ENCODE results near the gene OR2A12.
A peak's percentile ranks its signal among the peaks of the same experiment; 100 is the strongest.
"Not testable (repeated sequence)": the region's sequence is repeated elsewhere in the genome, so short reads cannot be mapped to it uniquely, and the experiment has no call there.

Gene OR2A12

DNA sequence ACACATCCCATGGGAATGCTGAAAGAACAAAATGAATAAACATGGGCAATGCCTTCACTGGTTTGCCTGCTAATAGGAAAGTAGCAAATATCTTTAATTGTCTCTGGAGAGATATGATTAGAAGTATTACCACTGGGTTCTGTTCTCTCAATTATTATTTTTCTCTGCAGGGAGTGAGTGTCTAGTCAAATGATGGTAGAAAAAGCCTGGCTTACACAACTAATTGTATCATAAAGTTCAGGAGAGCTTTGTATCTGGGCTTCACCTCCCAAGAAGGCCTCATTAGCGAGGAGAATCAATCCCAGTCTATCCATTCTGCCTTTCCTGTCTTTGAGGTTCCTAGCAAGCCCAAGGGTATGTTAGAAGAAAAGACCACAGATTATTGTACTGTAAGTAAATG, 36.8 kb downstream of the OR2A12 start, which contains the start of gene OR2A14:
OR2A14 (plus strand) TSS at position 301 of the 400 bp plus-strand sequence. CDS start 5,937 bp downstream, outside the sequence.
- no peak for DNase-seq

- peak; percentile 40 to 49 for DNase-seq
These were observed 41.7 kb downstream of the OR2A12 start for GRCh38 chr7:144127714-144128334.

GRCh38 chr7:144129601-144130000, 43.5 kb downstream of the OR2A12 start:
- not testable (repeated sequence) for DNase-seq

GRCh38 chr7:144130730-144131129, 44.7 kb downstream of the OR2A12 start:
- DNase-seq, result no peak

DNA sequence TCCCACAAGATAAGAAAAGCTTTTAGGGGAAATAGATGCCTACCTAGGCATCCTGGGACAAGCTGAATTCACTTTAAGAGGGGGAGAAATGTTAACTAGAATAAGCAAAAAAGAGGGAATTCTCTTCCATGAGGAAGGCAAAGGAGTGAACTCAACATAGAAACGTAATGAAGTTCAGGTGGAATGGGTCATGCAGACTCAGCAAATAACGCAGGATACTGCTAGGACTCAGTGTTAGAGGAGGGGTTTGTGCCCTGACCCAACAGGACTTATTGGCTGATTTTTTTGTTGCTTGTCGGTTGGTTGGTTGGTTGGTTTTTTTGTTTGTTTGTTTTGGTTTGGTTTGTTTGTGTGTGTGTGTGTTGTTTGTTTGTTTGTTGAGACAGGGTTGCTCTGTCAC, 46.2 kb downstream of the OR2A12 start:
- DNase-seq, result no peak

GRCh38 chr7:144133307-144133706, 47.2 kb downstream of the OR2A12 start:
- no peak for DNase-seq

DNA sequence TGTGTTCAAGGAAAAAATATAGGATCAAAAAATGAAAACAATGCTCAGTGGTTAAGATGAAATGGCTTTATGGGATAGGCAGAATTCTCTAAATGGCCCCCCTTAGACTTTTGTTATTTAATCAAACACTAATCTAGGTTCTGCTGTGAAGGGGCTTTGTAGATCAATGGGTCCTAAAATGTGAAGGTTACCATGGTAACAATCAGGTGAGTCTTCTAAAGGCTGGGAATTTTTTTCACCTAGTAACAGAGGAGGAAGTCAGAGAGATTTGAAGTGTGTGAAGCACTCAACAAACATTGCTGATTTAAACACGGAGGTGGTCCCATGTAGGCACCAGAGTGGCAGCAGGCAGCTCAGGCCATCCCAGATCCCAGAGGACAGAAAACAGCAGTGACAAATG, 48.0 kb downstream of the OR2A12 start:
- DNase-seq, result no peak

GRCh38 chr7:144137501-144137900, 51.4 kb downstream of the OR2A12 start:
- DNase-seq, result no peak

DNA sequence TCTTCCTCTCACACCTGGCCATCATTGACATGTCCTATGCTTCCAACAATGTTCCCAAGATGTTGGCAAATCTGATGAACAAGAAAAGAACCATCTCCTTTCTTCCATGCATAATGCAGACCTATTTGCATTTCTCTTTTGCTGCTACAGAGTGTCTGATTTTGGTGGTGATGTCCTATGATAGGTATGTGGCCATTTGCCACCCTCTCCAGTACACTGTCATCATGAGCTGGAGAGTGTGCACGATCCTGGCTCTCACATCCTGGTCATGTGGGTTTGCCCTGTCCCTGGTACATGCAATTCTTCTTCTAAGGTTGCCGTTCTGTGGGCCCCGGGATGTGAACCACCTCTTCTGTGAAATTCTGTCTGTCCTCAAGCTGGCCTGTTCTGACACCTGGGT, 56.1 kb downstream of the OR2A12 start:
- DNase-seq, result no peak

- no peak for DNase-seq
These were observed 58.3 kb downstream of the OR2A12 start for GRCh38 chr7:144144426-144144825.

GRCh38 chr7:144148224-144148827, 62.2 kb downstream of the OR2A12 start:
- no peak for DNase-seq

Measured in NCI-H187 (cell line).